H1 (cell line): ENCODE data around the gene MBNL3. TPM values are rescaled to one million over a fixed set of nuclear protein-coding genes. Genes with fewer than 3 reads are reported as not detected.

ENCODE experiments used
- BRCA1 ChIP-seq: IDR thresholded peaks from 2 replicates; pipeline ENCODE4 v1.6.1; 2012; ENCODE audit warnings: low read depth, low read length, improper control_type of control experiment
- CBX5 ChIP-seq: fragments of 300-800, 300-1000 bp; sonication (generic); IDR thresholded peaks from 2 replicates; pipeline ENCODE4 v1.7.1; 2016; ENCODE audit warnings: antibody characterized with exemption, low read length, low read depth
- CHD1 ChIP-seq: IDR thresholded peaks from 2 replicates; pipeline ENCODE4 v1.6.1; 2012; ENCODE audit warnings: low read depth, low read length, improper control_type of control experiment
- CHD2 ChIP-seq: IDR thresholded peaks from 2 replicates; pipeline ENCODE4 v1.6.1; 2012; ENCODE audit warnings: low read length, improper control_type of control experiment
- EGR1 ChIP-seq: IDR thresholded peaks from 2 replicates; pipeline ENCODE4 v1.6.1; 2011; ENCODE audit warnings: low read depth, low read length, borderline replicate concordance
- HDAC2 ChIP-seq, 2 experiments: fragments of 300-600 bp in 1 of 2; sonication (generic) in 1 of 2; IDR thresholded peaks; 2 replicates each; pipeline ENCODE4 v1.6.1; 2011 to 2012; ENCODE audit warnings: low read depth in 2 of 2, low read length in 2 of 2, mild to moderate bottlenecking in 2 of 2, moderate library complexity in 2 of 2, borderline replicate concordance in 1 of 2, inconsistent platforms in 1 of 2
- JUND ChIP-seq: IDR thresholded peaks from 2 replicates; pipeline ENCODE4 v1.6.1; 2011; ENCODE audit warnings: mild to moderate bottlenecking, improper control_type of control experiment, low read length
- POLR2AphosphoS5 ChIP-seq: IDR thresholded peaks from 2 replicates; pipeline ENCODE4 v1.6.1; 2011; ENCODE audit warnings: low read depth, low read length
- SP1 ChIP-seq: IDR thresholded peaks from 2 replicates; pipeline ENCODE4 v1.6.1; 2011; ENCODE audit warnings: low read depth, low read length
- TAF7 ChIP-seq: optimal IDR thresholded peaks from 2 replicates; pipeline ENCODE3; 2011; ENCODE audit warnings: low read depth, mild to moderate bottlenecking, inconsistent platforms, low read length, moderate library complexity, borderline replicate concordance
- TEAD4 ChIP-seq: IDR thresholded peaks from 2 replicates; pipeline ENCODE4 v1.6.1; 2012; ENCODE audit warnings: low read depth, low read length, inconsistent platforms, mixed read lengths
- polyA plus RNA-seq, 7 experiments: library from polyadenylated mRNA; depleted of rRNA in 3 of 7; stranded (reverse) in 5 of 7; unstranded in 2 of 7; fragments of >200 nt in 5 of 7; fragments of 200-250 nt in 2 of 7; gene quantifications; 1 replicate in 5 of 7; 2 replicates in 1 of 7; 4 replicates in 1 of 7; pipeline versions ENCODE4 v1.2.1 to v1.2.3, GENCODE V29; 2011 to 2013; ENCODE audit warnings: missing spikeins in 2 of 7, mixed read lengths in 2 of 7
- total RNA-seq: library from RNA; stranded (reverse); fragmentation: NEBNext Ultra II Directional; extraction: Animal tissue kit (Norgen Biotek cat#: 25700); gene quantifications from 2 replicates; pipeline ENCODE4 v1.2.1, GENCODE V29; 2021
- TF ChIP-seq, protein P1 (sequence below): fragments of 300-600 bp; sonication (generic); IDR thresholded peaks from 2 replicates; pipeline ENCODE4 v1.7.1; 2012; ENCODE audit warnings: low read length, moderate library complexity, mild to moderate bottlenecking, inconsistent platforms; ENCODE audit not compliant: insufficient replicate concordance

MBNL3 gene
- total and polyA plus RNA-seq, 2 of the 8 experiments (the other 6 are each of a cell fraction or from before 2014, with no cell fraction given): 3.5 to 4.3 TPM

DNA sequence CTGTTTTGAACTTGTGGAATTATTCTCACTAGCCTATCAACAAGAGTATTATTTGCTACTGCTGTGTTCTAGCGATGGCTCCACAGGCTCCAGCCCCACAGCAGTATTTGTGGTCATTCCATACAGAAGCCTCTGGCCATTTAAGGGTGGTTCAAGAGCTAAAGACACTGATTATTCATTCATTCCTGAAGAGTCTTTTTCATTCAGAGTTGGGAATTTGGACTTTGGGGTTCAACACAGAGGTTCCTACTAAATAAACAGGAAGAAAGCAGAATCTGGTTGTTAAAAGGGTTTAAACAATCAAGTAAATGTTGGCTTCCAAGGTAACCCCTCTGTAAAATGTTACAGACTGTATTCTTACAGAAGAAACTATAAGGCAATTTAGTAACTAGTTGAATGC lies 4.3 kb upstream of the MBNL3 start (continued):
- TF ChIP-seq, protein P1, sequence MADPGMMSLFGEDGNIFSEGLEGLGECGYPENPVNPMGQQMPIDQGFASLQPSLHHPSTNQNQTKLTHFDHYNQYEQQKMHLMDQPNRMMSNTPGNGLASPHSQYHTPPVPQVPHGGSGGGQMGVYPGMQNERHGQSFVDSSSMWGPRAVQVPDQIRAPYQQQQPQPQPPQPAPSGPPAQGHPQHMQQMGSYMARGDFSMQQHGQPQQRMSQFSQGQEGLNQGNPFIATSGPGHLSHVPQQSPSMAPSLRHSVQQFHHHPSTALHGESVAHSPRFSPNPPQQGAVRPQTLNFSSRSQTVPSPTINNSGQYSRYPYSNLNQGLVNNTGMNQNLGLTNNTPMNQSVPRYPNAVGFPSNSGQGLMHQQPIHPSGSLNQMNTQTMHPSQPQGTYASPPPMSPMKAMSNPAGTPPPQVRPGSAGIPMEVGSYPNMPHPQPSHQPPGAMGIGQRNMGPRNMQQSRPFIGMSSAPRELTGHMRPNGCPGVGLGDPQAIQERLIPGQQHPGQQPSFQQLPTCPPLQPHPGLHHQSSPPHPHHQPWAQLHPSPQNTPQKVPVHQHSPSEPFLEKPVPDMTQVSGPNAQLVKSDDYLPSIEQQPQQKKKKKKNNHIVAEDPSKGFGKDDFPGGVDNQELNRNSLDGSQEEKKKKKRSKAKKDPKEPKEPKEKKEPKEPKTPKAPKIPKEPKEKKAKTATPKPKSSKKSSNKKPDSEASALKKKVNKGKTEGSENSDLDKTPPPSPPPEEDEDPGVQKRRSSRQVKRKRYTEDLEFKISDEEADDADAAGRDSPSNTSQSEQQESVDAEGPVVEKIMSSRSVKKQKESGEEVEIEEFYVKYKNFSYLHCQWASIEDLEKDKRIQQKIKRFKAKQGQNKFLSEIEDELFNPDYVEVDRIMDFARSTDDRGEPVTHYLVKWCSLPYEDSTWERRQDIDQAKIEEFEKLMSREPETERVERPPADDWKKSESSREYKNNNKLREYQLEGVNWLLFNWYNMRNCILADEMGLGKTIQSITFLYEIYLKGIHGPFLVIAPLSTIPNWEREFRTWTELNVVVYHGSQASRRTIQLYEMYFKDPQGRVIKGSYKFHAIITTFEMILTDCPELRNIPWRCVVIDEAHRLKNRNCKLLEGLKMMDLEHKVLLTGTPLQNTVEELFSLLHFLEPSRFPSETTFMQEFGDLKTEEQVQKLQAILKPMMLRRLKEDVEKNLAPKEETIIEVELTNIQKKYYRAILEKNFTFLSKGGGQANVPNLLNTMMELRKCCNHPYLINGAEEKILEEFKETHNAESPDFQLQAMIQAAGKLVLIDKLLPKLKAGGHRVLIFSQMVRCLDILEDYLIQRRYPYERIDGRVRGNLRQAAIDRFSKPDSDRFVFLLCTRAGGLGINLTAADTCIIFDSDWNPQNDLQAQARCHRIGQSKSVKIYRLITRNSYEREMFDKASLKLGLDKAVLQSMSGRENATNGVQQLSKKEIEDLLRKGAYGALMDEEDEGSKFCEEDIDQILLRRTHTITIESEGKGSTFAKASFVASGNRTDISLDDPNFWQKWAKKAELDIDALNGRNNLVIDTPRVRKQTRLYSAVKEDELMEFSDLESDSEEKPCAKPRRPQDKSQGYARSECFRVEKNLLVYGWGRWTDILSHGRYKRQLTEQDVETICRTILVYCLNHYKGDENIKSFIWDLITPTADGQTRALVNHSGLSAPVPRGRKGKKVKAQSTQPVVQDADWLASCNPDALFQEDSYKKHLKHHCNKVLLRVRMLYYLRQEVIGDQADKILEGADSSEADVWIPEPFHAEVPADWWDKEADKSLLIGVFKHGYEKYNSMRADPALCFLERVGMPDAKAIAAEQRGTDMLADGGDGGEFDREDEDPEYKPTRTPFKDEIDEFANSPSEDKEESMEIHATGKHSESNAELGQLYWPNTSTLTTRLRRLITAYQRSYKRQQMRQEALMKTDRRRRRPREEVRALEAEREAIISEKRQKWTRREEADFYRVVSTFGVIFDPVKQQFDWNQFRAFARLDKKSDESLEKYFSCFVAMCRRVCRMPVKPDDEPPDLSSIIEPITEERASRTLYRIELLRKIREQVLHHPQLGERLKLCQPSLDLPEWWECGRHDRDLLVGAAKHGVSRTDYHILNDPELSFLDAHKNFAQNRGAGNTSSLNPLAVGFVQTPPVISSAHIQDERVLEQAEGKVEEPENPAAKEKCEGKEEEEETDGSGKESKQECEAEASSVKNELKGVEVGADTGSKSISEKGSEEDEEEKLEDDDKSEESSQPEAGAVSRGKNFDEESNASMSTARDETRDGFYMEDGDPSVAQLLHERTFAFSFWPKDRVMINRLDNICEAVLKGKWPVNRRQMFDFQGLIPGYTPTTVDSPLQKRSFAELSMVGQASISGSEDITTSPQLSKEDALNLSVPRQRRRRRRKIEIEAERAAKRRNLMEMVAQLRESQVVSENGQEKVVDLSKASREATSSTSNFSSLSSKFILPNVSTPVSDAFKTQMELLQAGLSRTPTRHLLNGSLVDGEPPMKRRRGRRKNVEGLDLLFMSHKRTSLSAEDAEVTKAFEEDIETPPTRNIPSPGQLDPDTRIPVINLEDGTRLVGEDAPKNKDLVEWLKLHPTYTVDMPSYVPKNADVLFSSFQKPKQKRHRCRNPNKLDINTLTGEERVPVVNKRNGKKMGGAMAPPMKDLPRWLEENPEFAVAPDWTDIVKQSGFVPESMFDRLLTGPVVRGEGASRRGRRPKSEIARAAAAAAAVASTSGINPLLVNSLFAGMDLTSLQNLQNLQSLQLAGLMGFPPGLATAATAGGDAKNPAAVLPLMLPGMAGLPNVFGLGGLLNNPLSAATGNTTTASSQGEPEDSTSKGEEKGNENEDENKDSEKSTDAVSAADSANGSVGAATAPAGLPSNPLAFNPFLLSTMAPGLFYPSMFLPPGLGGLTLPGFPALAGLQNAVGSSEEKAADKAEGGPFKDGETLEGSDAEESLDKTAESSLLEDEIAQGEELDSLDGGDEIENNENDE: no peak
- TF ChIP-seq CHD1: no peak
- TF ChIP-seq BRCA1: no peak
- no peak for TF ChIP-seq TAF7
- no peak for TF ChIP-seq CBX5
- TF ChIP-seq HDAC2 (IDR thresholded peaks at IDR 0.05; ENCODE audit: borderline replicate concordance in 1 of 2, low read depth in 2 of 2, low read length in 2 of 2): no peak
- TF ChIP-seq POLR2AphosphoS5: no peak
- no peak for TF ChIP-seq JUND
- TF ChIP-seq SP1: no peak
- no peak for TF ChIP-seq EGR1
- no peak for TF ChIP-seq TEAD4
- no peak for TF ChIP-seq CHD2
